ENCODE results near the gene SLC25A14. TPM values are rescaled to one million over a fixed set of nuclear protein-coding genes. Genes with fewer than 3 reads are reported as not detected.

The SLC25A14 gene
- total RNA-seq (7.9 TPM), polyA plus RNA-seq (ENCODE audit: insufficient read depth in 1 of 8, insufficient read length in 8 of 8, low replicate concordance in 1 of 8) (10 to 100 TPM in 4 of 8 donors, 1 to 10 TPM in 4; 7.2 to 11.1 (median 10.0) TPM)
- long read RNA-seq, donor 1, partial matches to known transcripts: 0 of 1 reads
- long read RNA-seq, donor 1, other reads (novel, unspliced or antisense): 0 of 1 reads
- long read RNA-seq, donor 2: 0 reads
- long read RNA-seq, donor 3, partial matches to known transcripts: 0 of 1 reads
- long read RNA-seq, donor 3, other reads (novel, unspliced or antisense): 0 of 1 reads
- long read RNA-seq, donor 4: 0 reads
- long read RNA-seq, donor 5, partial matches to known transcripts: 0 of 1 reads
- long read RNA-seq, donor 5, other reads (novel, unspliced or antisense): 0 of 1 reads
- long read RNA-seq, donor 6, partial matches to known transcripts: 0 of 4 reads
- long read RNA-seq, donor 6, other reads (novel, unspliced or antisense): 0 of 4 reads
- long read RNA-seq, donor 7, partial matches to known transcripts: 0 of 1 reads
- long read RNA-seq, donor 7, other reads (novel, unspliced or antisense): 0 of 1 reads
- long read RNA-seq, donor 8, partial matches to known transcripts: 0 of 1 reads
- long read RNA-seq, donor 8, other reads (novel, unspliced or antisense): 0 of 1 reads
- long read RNA-seq, donor 9: 0 reads
- long read RNA-seq, donor 10, partial matches to known transcripts: 0 of 2 reads
- long read RNA-seq, donor 10, other reads (novel, unspliced or antisense): 0 of 2 reads
- long read RNA-seq, donor 11, partial matches to known transcripts: 0 of 3 reads
- long read RNA-seq, donor 11, other reads (novel, unspliced or antisense): 0 of 3 reads

DNA sequence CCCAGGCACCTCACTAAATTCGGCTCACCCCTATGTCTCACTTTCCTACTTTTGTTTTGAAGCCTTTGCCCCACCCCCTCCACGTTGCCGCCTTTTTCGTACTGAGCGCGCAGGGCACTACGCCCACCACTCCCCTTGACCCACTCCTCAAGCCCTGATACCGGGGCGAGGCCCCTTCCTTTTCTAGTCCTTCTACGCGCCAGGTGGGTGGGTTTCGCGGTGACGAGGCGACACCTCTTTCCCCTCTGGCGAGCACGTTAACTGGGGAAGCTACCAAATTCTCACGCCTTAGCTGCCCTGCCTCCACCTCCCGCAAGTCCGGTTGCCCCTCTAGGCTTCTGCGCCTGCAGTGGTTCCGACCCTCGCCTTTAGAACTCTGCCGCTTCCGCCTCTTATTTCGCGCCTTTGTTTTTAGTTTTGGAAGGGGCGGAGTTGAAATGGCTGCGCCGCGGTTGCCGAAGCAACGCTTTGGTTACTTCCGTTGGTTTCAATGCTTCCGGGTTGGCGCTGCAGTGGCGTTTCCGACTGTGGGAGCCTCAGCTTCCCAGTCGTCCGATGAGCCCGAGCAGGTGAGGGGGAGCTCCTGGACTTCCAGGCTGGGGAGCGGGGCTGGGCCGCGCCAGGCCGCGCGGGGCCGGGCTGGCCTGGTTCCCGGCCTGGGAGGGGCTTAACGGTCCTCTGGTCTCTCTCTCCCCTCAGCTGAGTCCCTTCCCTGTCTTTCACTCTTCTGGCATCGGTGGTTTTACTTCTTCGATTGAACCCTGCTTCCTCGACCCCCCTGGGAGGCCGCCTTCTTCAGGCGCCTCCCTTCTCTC lies at the start of gene SLC25A14:
TSS of gene SLC25A14 (plus strand) at position 512 of the 815 bp plus-strand sequence. CDS start 360 bp downstream, outside the sequence.
- peak; percentile 93 for DNase-seq
- 33% methylated on average over 45 of the region's 55 CpGs for WGBS (ENCODE audit: insufficient coverage)
- Histone ChIP-seq H3K27ac (ENCODE audit: low read length) (peak within 1 kb of the TSS; percentile 79), H3K9me3 (replicated peaks; ENCODE audit: control insufficient read depth, low read depth, low read length) (no peaks in the 10 kb centered on the region), H3K4me1 (ENCODE audit: control insufficient read depth, insufficient read depth, low read length) (peaks cover 3% of the 10 kb centered on the region), H3K36me3 (ENCODE audit: control insufficient read depth, insufficient read depth, low read length) (no peaks in the 10 kb centered on the region), H3K4me3 (ENCODE audit: low read length) (peak within 1 kb of the TSS; percentile 73), H3K27me3 (ENCODE audit: control insufficient read depth, insufficient read depth, low read length) (peaks cover 4% of the 10 kb centered on the region)

DNA sequence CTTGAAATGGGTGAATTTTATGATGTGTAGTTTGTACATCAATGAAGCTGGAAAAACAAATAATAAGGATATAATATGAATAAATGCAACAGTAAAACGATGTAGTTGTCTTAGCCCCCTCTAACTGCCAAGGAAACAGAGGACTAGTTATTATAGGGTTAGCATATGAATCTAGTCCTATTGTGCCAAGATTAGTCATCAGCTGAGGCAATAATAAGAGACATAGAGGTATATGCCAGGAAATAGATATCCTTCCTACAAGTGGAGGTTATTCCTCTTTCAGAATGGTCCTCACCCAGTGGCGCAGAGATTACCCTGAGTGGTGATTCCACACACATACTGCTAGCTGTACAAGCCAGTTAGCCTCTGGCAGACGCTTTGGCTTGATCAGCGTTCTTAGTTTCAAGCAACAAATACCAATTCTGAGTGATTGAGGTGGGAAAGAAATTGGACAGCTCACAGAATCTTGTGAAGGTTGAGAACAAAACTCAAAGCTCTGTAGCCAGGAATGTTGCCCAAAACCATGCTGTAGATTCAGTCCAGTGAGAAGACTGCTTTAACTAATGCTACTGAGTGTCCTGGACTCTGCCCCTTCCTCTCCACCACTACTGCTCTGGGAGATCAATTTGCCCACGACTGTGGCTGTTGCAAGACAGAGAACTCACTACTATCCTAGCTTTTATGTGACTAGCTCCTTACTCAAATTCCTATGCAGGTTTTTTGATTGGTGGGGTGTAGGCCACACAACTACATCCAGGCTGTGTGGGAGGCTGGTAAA lies 44.0 kb upstream of the SLC25A14 start:
- H3K36me3 ChIP-seq (ENCODE audit: control insufficient read depth, insufficient read depth, low read length): no peaks in the 10 kb centered on the region
- no peaks in the 10 kb centered on the region for H3K9me3 ChIP-seq (replicated peaks; ENCODE audit: control insufficient read depth, low read depth, low read length)
- H3K4me1 ChIP-seq (ENCODE audit: control insufficient read depth, insufficient read depth, low read length): no peaks in the 10 kb centered on the region
- no peak overlapping the region for H3K27ac ChIP-seq (ENCODE audit: low read length)
- no peak overlapping the region for H3K4me3 ChIP-seq (ENCODE audit: low read length)
- DNase-seq: no peak
- peaks cover 13% of the 10 kb centered on the region for H3K27me3 ChIP-seq (ENCODE audit: control insufficient read depth, insufficient read depth, low read length)
- WGBS (ENCODE audit: insufficient coverage): no CpG with 5 or more reads among the region's 5 CpGs

GRCh38 chrX:130296297-130296678 lies 43.4 kb upstream of the SLC25A14 start:
- Histone ChIP-seq H3K36me3 (ENCODE audit: control insufficient read depth, insufficient read depth, low read length) (no peaks in the 10 kb centered on the region), H3K27me3 (ENCODE audit: control insufficient read depth, insufficient read depth, low read length) (peaks cover 13% of the 10 kb centered on the region), H3K4me3 (ENCODE audit: low read length) (no peak overlapping the region), H3K27ac (ENCODE audit: low read length) (no peak overlapping the region), H3K4me1 (ENCODE audit: control insufficient read depth, insufficient read depth, low read length) (no peaks in the 10 kb centered on the region), H3K9me3 (replicated peaks; ENCODE audit: control insufficient read depth, low read depth, low read length) (no peaks in the 10 kb centered on the region)
- DNase-seq: no peak
- 69% methylated on average over 3 of the region's 3 CpGs for WGBS (ENCODE audit: insufficient coverage)

- DNase-seq: no peak
- peaks cover 13% of the 10 kb centered on the region for H3K27me3 ChIP-seq (ENCODE audit: control insufficient read depth, insufficient read depth, low read length)
- no peaks in the 10 kb centered on the region for H3K9me3 ChIP-seq (replicated peaks; ENCODE audit: control insufficient read depth, low read depth, low read length)
- no peak overlapping the region for H3K27ac ChIP-seq (ENCODE audit: low read length)
- no peaks in the 10 kb centered on the region for H3K36me3 ChIP-seq (ENCODE audit: control insufficient read depth, insufficient read depth, low read length)
- H3K4me3 ChIP-seq (ENCODE audit: low read length): no peak overlapping the region
- H3K4me1 ChIP-seq (ENCODE audit: control insufficient read depth, insufficient read depth, low read length): no peaks in the 10 kb centered on the region
- WGBS (ENCODE audit: insufficient coverage): no CpG with 5 or more reads among the region's 2 CpGs
These were observed 43.0 kb upstream of the SLC25A14 start for GRCh38 chrX:130296743-130297142.

- no peak overlapping the region for H3K4me3 ChIP-seq (ENCODE audit: low read length)
- no peak for DNase-seq
- WGBS (ENCODE audit: insufficient coverage): 69% methylated on average over 18 of the region's 19 CpGs
These were observed 40.3 kb upstream of the SLC25A14 start for GRCh38 chrX:130299279-130300009.

DNA sequence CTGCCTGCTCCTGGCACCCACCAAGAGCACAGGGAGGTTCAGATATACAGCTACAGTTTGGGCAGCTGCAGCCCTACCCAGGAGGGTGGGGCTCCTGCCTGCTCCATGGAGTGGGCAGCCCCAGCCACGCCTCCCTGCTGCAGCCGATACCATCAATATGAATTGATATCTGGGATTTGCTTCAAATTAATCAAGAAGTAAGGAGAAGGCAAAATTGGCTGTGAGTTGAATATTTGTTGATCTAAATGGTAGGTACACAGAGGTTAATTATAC lies 39.8 kb upstream of the SLC25A14 start:
- Histone ChIP-seq H3K27ac (ENCODE audit: low read length) (no peak overlapping the region), H3K4me1 (ENCODE audit: control insufficient read depth, insufficient read depth, low read length) (no peaks in the 10 kb centered on the region), H3K9me3 (replicated peaks; ENCODE audit: control insufficient read depth, low read depth, low read length) (no peaks in the 10 kb centered on the region), H3K4me3 (ENCODE audit: low read length) (no peak overlapping the region), H3K27me3 (ENCODE audit: control insufficient read depth, insufficient read depth, low read length) (peaks cover 11% of the 10 kb centered on the region), H3K36me3 (ENCODE audit: control insufficient read depth, insufficient read depth, low read length) (no peaks in the 10 kb centered on the region)
- WGBS (ENCODE audit: insufficient coverage): no CpG with 5 or more reads among the region's 2 CpGs
- DNase-seq: no peak

More at GRCh38 chrX:130299279-130300009, 40.3 kb upstream of the SLC25A14 start:
- H3K27me3 ChIP-seq (ENCODE audit: control insufficient read depth, insufficient read depth, low read length): peaks cover 11% of the 10 kb centered on the region
- H3K4me1 ChIP-seq (ENCODE audit: control insufficient read depth, insufficient read depth, low read length): no peaks in the 10 kb centered on the region
- no peaks in the 10 kb centered on the region for H3K9me3 ChIP-seq (replicated peaks; ENCODE audit: control insufficient read depth, low read depth, low read length)
- H3K36me3 ChIP-seq (ENCODE audit: control insufficient read depth, insufficient read depth, low read length): no peaks in the 10 kb centered on the region
- no peak overlapping the region for H3K27ac ChIP-seq (ENCODE audit: low read length)

GRCh38 chrX:130301405-130301804 lies 38.3 kb upstream of the SLC25A14 start:
- H3K27ac ChIP-seq (ENCODE audit: low read length): no peak overlapping the region
- no peak overlapping the region for H3K4me3 ChIP-seq (ENCODE audit: low read length)
- DNase-seq: no peak
- no peaks in the 10 kb centered on the region for H3K4me1 ChIP-seq (ENCODE audit: control insufficient read depth, insufficient read depth, low read length)
- H3K27me3 ChIP-seq (ENCODE audit: control insufficient read depth, insufficient read depth, low read length): peaks cover 9% of the 10 kb centered on the region
- H3K36me3 ChIP-seq (ENCODE audit: control insufficient read depth, insufficient read depth, low read length): no peaks in the 10 kb centered on the region
- H3K9me3 ChIP-seq (replicated peaks; ENCODE audit: control insufficient read depth, low read depth, low read length): no peaks in the 10 kb centered on the region
- WGBS (ENCODE audit: insufficient coverage): no CpG with 5 or more reads among the region's 1 CpG

DNA sequence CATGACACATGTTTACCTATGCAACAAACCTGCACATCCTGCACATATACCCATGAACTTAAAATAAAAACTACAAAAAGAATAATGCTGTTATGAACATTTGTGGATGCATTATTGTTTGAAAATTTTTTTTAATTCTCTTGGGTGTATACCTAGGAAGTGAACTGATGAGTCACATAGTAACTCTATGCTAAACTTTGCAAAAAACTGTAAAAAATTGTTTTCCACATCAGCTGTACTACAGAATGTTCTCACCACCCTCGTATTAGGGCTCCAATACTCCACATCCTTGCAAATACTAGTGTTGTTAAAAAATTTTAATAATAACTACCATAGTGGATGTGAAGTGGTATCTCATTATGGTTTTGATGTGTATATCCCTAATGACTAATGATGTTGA lies 37.7 kb upstream of the SLC25A14 start:
- H3K9me3 ChIP-seq (replicated peaks; ENCODE audit: control insufficient read depth, low read depth, low read length): no peaks in the 10 kb centered on the region
- no peak overlapping the region for H3K27ac ChIP-seq (ENCODE audit: low read length)
- H3K4me1 ChIP-seq (ENCODE audit: control insufficient read depth, insufficient read depth, low read length): no peaks in the 10 kb centered on the region
- H3K4me3 ChIP-seq (ENCODE audit: low read length): no peak overlapping the region
- DNase-seq: no peak
- H3K27me3 ChIP-seq (ENCODE audit: control insufficient read depth, insufficient read depth, low read length): peaks cover 9% of the 10 kb centered on the region
- WGBS (ENCODE audit: insufficient coverage): no CpG with 5 or more reads among the region's 1 CpG
- no peaks in the 10 kb centered on the region for H3K36me3 ChIP-seq (ENCODE audit: control insufficient read depth, insufficient read depth, low read length)

All from muscle of leg (tissue), 16 donors.